Naive thymus-derived CD4-positive, alpha-beta T cell (primary cell): Measurements from ENCODE around the gene HIRA. TPM values are rescaled to one million over a fixed set of nuclear protein-coding genes. Genes with fewer than 3 reads are reported as not detected.
"Not testable (repeated sequence)": the region's sequence is repeated elsewhere in the genome, so short reads cannot be mapped to it uniquely, and the experiment has no call there.

ENCODE experiments used
- ATAC-seq: fragments of 150-1000 bp; cut with Tn5 transposase; 2 replicates; pipeline ENCODE4 v1.10.0; 2021; ENCODE audit warnings: mild to moderate bottlenecking, moderate library complexity
- CTCF ChIA-PET: fragments of 350-600 bp; sonication (Branson Sonifier 250); formaldehyde crosslinking; loops from one replicate; lab custom pipeline; 2021; ENCODE audit warnings: antibody characterized with exemption; lab: Charles Lee
- POLR2A ChIA-PET: fragments of 350-600 bp; sonication (Branson Sonifier 250); formaldehyde crosslinking; loops from one replicate; lab custom pipeline; 2021; ENCODE audit warnings: antibody characterized with exemption, inconsistent platforms; lab: Charles Lee
- DNase-seq, 9 donors: peaks; one replicate each; pipeline versions ENCODE4 v3.0.0 to v3.0.0-alpha.2; 2020 to 2022; ENCODE audit warnings: mixed read lengths in 1 of 9
- H3K27ac ChIP-seq: one replicate; pipeline ENCODE4 v1.7.0; 2013; ENCODE audit warnings: mild to moderate bottlenecking, low read depth, low read length, moderate library complexity
- H3K27me3 ChIP-seq, 2 donors: one replicate each; pipeline ENCODE4 v1.7.0; 2013; ENCODE audit warnings: low read length in 2 of 2, mild to moderate bottlenecking in 2 of 2, moderate library complexity in 2 of 2; ENCODE audit not compliant: control insufficient read depth in 2 of 2, insufficient read depth in 2 of 2
- H3K36me3 ChIP-seq, 3 experiments: 1 replicate in 2 of 3; 2 replicates in 1 of 3; pipeline ENCODE4 v1.7.0; 2013; ENCODE audit warnings: low read length in 3 of 3, mild to moderate bottlenecking in 3 of 3, moderate library complexity in 1 of 3; ENCODE audit not compliant: insufficient read depth in 3 of 3, control insufficient read depth in 2 of 3
- H3K4me1 ChIP-seq, 2 donors: one replicate each; pipeline ENCODE4 v1.7.0; 2013; ENCODE audit warnings: low read length in 2 of 2, mild to moderate bottlenecking in 2 of 2, moderate library complexity in 1 of 2; ENCODE audit not compliant: control insufficient read depth in 2 of 2, insufficient read depth in 2 of 2
- H3K4me3 ChIP-seq: 2 replicates; pipeline ENCODE4 v1.7.0; 2013; ENCODE audit warnings: mild to moderate bottlenecking, low read length
- H3K9me3 ChIP-seq, 3 experiments: 1 replicate in 2 of 3; 2 replicates in 1 of 3; pipeline ENCODE4 v1.7.0; 2013; ENCODE audit warnings: low read length in 3 of 3; ENCODE audit not compliant: control insufficient read depth in 2 of 3
- H3K27ac Mint-ChIP-seq, 9 donors: one replicate each; pipeline ENCODE4 v1.8.0; 2020 to 2022; ENCODE audit warnings: mixed read lengths in 9 of 9, mild to moderate bottlenecking in 8 of 9, moderate library complexity in 5 of 9, inconsistent platforms in 2 of 9
- H3K27me3 Mint-ChIP-seq, 5 donors: one replicate each; pipeline ENCODE4 v1.8.0; 2021 to 2022; ENCODE audit warnings: mixed read lengths in 5 of 5, mild to moderate bottlenecking in 1 of 5
- H3K36me3 Mint-ChIP-seq, 5 donors: one replicate each; pipeline ENCODE4 v1.8.0; 2020 to 2022; ENCODE audit warnings: mixed read lengths in 5 of 5, mild to moderate bottlenecking in 3 of 5, inconsistent platforms in 1 of 5
- H3K4me1 Mint-ChIP-seq, 7 donors: one replicate each; pipeline ENCODE4 v1.8.0; 2020 to 2022; ENCODE audit warnings: mixed read lengths in 7 of 7, mild to moderate bottlenecking in 3 of 7, inconsistent platforms in 1 of 7
- H3K4me3 Mint-ChIP-seq, 10 donors: one replicate each; pipeline ENCODE4 v1.8.0; 2020 to 2022; ENCODE audit warnings: mild to moderate bottlenecking in 10 of 10, mixed read lengths in 10 of 10, moderate library complexity in 6 of 10, inconsistent platforms in 2 of 10
- H3K9me3 Mint-ChIP-seq, 11 donors: one replicate each; pipeline ENCODE4 v1.8.0; 2020 to 2022; ENCODE audit warnings: mixed read lengths in 11 of 11, mild to moderate bottlenecking in 4 of 11, inconsistent platforms in 1 of 11, moderate library complexity in 1 of 11
- intact Hi-C, 2 donors: fragments of 100-400 bp; cut with micrococcal nuclease; formaldehyde crosslinking; loops; one replicate each; pipeline ENCODE4 v1.15.1; 2023
- polyA plus RNA-seq, 2 donors: library from polyadenylated mRNA; unstranded; fragments of 300-500 nt; fragmentation: Illumina TruSeq; gene quantifications; one replicate each; pipeline ENCODE4 v1.2.3, GENCODE V29; 2021
- total RNA-seq, 6 experiments: library from RNA in 5 of 6; stranded (reverse) in 5 of 6; gene quantifications; 1 replicate in 5 of 6; 2 replicates in 1 of 6; pipeline ENCODE4 v1.2.3 and lab custom pipeline; 2021 to 2026

Gene HIRA
- total and polyA plus RNA-seq, 7 experiments from 2014 or later, result 2.8 to 42.3 (median 22.5) TPM

DNA sequence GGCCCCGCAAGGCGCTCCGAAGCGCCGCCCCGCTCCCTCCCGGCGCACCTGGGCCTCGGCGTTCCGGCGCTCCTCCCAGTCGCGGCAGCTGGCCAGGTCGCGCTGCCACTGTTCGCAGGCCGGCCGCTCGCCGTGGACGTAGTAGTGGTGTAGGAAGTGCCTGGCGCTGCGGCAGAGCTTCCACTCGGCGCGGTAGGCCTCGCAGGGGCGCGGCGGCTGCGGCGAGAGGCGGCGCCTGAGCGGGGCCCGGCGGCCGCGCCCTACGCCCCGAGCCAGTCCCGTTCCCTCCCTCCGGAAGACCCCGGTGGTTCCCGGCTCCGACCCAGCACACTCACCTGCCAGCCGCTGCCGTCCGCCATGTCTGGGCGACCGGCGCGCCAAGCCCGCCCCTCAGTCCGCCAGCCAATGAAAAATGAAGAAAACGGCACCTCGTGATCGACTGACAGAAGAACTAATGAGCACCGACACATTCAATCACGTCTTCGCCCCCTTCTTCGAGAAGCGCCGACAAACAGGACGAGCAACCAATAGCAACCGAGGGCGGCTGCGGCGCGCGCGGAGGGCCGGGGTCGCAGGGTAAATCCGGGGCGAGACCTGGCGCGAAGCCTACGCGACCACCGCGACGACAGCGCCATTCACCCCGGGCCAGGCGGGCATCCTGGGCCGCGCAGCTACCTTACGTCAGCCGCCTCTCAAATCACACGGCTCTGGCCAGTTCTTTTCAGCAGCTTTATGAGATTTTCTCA is 16.0 kb upstream of the HIRA start, which contains the start of gene C22orf39:
Gene C22orf39, minus strand, starts transcription at position 382 of the 746 bp plus-strand sequence. Its CDS starts 23 bp downstream, at position 359.
- Histone ChIP-seq H3K4me3 (peak within 1 kb of the TSS; percentile 65), H3K27ac (peak within 1 kb of the TSS; percentile 81), H3K4me1 (peaks cover 18 to 26% of the 10 kb centered on the region in 2 donors), H3K27me3 (no peaks in the 10 kb centered on the region), H3K9me3 (no peaks in the 10 kb centered on the region), H3K36me3 (peaks cover 0 to 29% (median 0%) of the 10 kb centered on the region in 3 experiments)
- H3K27ac Mint-ChIP-seq, result peak within 1 kb of the TSS; percentile 84 to 97 (median 94)
- DNase-seq (peak; percentile 69 to 93 (median 90)), ATAC-seq (peak; percentile 94)
- H3K36me3 Mint-ChIP-seq, result peaks cover 4 to 16% (median 5%) of the 10 kb centered on the region in 5 donors
- peak within 1 kb of the TSS; percentile 84 to 99 (median 92) for H3K4me3 Mint-ChIP-seq
- ChIA-PET POLR2A (interaction anchor here (1.0 to 3.3 kb wide), 12 partner anchors 8 to 332 kb away, joined by 3 to 41 read pairs (median 4); partner anchors contain the start of genes CDC45, HIRA, MRPL40 and UFD1), CTCF (interaction anchor here (0.6 kb wide), 1 partner anchor 34 kb away, joined by 3 read pairs; no protein-coding TSS in a partner anchor)
- peaks cover 21 to 61% (median 48%) of the 10 kb centered on the region in 7 donors for H3K4me1 Mint-ChIP-seq
- no peaks in the 10 kb centered on the region for H3K9me3 Mint-ChIP-seq
- intact Hi-C loops, result loop anchor here (1.0 to 5.0 kb wide), 9 partner anchors 15 to 325 kb away; partner anchors contain the start of genes DGCR2 (in 2 of the 2), MRPL40 (in 2 of the 2) and ESS2 (in 1 of the 2)
- H3K27me3 Mint-ChIP-seq, result no peaks in the 10 kb centered on the region

DNA sequence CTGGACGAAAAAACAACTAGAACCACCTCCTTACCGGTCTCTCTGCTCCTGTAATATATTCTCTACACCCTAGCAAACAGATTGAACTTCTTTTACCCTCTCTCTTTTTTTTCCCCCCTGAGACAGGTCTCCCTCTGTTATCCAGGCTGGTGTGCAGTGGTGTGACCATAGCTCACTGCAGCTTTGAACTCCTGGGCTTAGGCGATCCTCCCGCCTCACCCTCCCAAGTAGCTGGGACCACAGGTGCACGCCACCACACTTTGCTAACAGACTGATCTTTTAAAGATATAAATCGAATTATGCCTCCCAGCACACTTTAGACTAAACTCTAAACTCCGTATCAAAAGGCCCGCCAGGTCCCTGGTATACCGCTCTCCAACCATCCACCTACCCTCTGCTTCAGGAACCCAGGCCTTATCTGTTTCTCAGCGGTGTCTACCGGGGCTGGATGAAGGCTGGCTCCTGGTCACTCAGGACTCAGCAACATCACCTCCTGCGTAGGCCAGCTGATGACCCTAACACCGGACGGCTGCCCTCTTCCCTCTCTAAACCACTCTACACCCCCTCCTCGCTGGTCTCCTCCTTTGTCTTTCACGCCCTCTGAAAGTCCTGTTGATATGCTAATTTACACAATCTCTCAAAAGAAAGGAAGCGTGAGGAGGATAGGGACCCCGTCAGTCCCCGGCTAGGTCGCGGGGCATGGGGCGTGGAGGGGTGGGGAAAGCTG is 15.2 kb upstream of the HIRA start:
- Histone ChIP-seq H3K4me3 (peak overlapping the region; percentile 65), H3K27me3 (no peaks in the 10 kb centered on the region), H3K36me3 (peaks cover 0 to 24% (median 0%) of the 10 kb centered on the region in 3 experiments), H3K27ac (peak overlapping the region; percentile 81), H3K9me3 (no peaks in the 10 kb centered on the region), H3K4me1 (peaks cover 18 to 26% of the 10 kb centered on the region in 2 donors)
- H3K27me3 Mint-ChIP-seq, result no peaks in the 10 kb centered on the region
- POLR2A ChIA-PET, result interaction anchor here (0.6 to 3.3 kb wide), 13 partner anchors 9 to 331 kb away, joined by 3 to 41 read pairs (median 4); partner anchors contain the start of genes CDC45, HIRA, MRPL40 and UFD1
- H3K4me1 Mint-ChIP-seq, result peaks cover 24 to 64% (median 53%) of the 10 kb centered on the region in 7 donors
- peak overlapping the region; percentile 84 to 99 (median 92) for H3K4me3 Mint-ChIP-seq
- H3K36me3 Mint-ChIP-seq, result peaks cover 2 to 18% (median 5%) of the 10 kb centered on the region in 5 donors
- intact Hi-C loops, result loop anchor here (1.0 to 5.0 kb wide), 9 partner anchors 14 to 324 kb away; partner anchors contain the start of genes DGCR2 (in 2 of the 2), MRPL40 (in 2 of the 2) and ESS2 (in 1 of the 2)
- no peaks in the 10 kb centered on the region for H3K9me3 Mint-ChIP-seq
- CTCF ChIA-PET, result no interaction called here
- no peak for ATAC-seq
- peak in 3 of 9 donors; percentile 6 to 13 (median 12) for DNase-seq
- peak overlapping the region; percentile 84 to 97 (median 94) for H3K27ac Mint-ChIP-seq

- not testable (repeated sequence) for H3K9me3 ChIP-seq, H3K27me3 ChIP-seq, H3K9me3 Mint-ChIP-seq, H3K27me3 Mint-ChIP-seq, H3K4me3 ChIP-seq, DNase-seq, ATAC-seq
- peaks cover 28 to 64% (median 55%) of the 10 kb centered on the region in 7 donors for H3K4me1 Mint-ChIP-seq
- Histone ChIP-seq H3K36me3 (peaks cover 0 to 22% (median 0%) of the 10 kb centered on the region in 3 experiments), H3K4me1 (peaks cover 18 to 26% of the 10 kb centered on the region in 2 donors), H3K27ac (peak overlapping the region; percentile 81)
- peak overlapping the region in 8 of 9 donors; percentile 13 to 77 (median 51) for H3K27ac Mint-ChIP-seq
- ChIA-PET CTCF (interaction anchor here (0.6 to 1.1 kb wide), 3 partner anchors 10 to 1355 kb away, joined by 3 to 4 read pairs (median 3); partner anchors contain the start of gene CDC45), POLR2A (interaction anchor here (1.0 to 1.6 kb wide), 6 partner anchors 10 to 184 kb away, joined by 3 to 10 read pairs (median 4); partner anchors contain the start of genes CDC45, HIRA and MRPL40)
- intact Hi-C loops, result loop anchor here in 1 of 2 donors (5.0 kb wide), 1 partner anchor 323 kb away; the partner anchor contains the start of gene DGCR2
- H3K36me3 Mint-ChIP-seq, result peaks cover 0 to 16% (median 5%) of the 10 kb centered on the region in 5 donors
- peak overlapping the region in 8 of 10 donors; percentile 19 to 46 (median 34) for H3K4me3 Mint-ChIP-seq
Observed at GRCh38 chr22:19445279-19445982, 13.9 kb upstream of the HIRA start.

DNA sequence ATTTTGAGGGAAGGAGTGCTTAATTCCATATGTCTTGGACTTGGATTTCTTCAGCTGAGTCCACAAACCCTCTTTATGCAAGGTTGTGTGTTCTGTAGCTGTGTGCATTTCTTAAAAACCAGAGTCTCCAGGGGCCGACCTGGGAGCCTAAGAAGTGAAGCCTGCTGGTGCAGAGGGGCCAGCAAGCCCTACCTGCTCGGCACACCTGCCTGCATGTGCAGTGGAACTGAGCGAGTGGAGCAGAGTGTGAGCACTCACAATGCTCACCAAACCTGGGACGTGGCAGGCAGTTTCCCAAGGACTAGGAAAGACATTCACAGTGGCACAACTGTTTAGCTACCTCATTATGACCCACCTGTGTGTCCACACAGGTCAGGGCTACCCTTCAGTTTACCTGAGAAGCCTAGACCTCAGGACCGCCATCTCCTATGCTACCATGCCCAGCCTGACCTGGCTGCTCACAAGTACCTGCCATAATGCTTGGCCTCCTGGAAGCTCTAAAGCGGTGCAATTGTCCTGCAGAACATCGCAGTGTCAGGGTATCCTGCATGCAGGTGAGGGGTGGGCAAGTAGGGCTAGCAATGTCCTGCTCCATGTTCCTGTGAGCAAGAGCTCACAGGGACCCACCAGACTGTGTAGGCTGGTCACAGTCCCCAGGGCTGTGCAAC is 12.1 kb upstream of the HIRA start:
- Mint-ChIP-seq H3K27me3 (no peaks in the 10 kb centered on the region), H3K4me1 (peaks cover 32 to 59% (median 52%) of the 10 kb centered on the region in 7 donors), H3K4me3 (peak overlapping the region in 1 of 10 donors; percentile 39), H3K27ac (peak overlapping the region in 3 of 9 donors; percentile 2 to 65 (median 58)), H3K36me3 (peaks cover 0 to 18% (median 5%) of the 10 kb centered on the region in 5 donors), H3K9me3 (no peaks in the 10 kb centered on the region)
- Histone ChIP-seq H3K9me3 (no peaks in the 10 kb centered on the region), H3K27ac (no peak overlapping the region), H3K27me3 (no peaks in the 10 kb centered on the region), H3K36me3 (peaks cover 0 to 24% (median 0%) of the 10 kb centered on the region in 3 experiments), H3K4me1 (peaks cover 14 to 20% of the 10 kb centered on the region in 2 donors), H3K4me3 (no peak overlapping the region)
- DNase-seq (no peak), ATAC-seq (no peak)
- ChIA-PET CTCF (interaction anchor here (1.0 kb wide), 1 partner anchor 10 kb away, joined by 10 read pairs; no protein-coding TSS in a partner anchor), POLR2A (interaction anchor here (0.9 to 1.4 kb wide), 3 partner anchors 9 to 29 kb away, joined by 3 to 8 read pairs (median 4); partner anchors contain the start of genes HIRA and MRPL40)
- intact Hi-C loops, result no loop called here

DNA sequence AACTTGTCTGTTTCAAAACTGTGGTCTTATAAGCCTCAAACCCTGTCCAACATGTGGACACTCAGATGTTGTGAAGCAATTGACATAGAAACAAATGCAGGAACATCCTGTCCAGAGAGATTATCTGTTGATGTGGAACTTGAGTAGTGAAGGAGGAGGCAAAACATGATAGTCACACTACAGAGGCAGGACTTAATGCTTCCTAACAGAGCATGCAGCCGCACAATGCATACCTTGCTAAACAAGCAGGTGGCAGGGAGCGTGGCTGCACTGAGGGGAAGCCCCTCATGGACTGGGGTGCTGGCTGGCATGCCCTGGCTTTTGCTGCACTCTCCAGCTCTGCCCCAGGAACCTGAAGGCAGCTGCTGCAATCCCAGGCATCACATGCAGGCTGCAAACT is 10.6 kb upstream of the HIRA start:
- H3K9me3 Mint-ChIP-seq, result no peaks in the 10 kb centered on the region
- intact Hi-C loops, result no loop called here
- peaks cover 0 to 17% (median 5%) of the 10 kb centered on the region in 5 donors for H3K36me3 Mint-ChIP-seq
- ATAC-seq (no peak), DNase-seq (no peak)
- H3K27ac Mint-ChIP-seq, result peak overlapping the region in 1 of 9 donors; percentile 7
- no peaks in the 10 kb centered on the region for H3K9me3 ChIP-seq
- no peaks in the 10 kb centered on the region for H3K27me3 Mint-ChIP-seq
- peaks cover 8 to 14% of the 10 kb centered on the region in 2 donors for H3K4me1 ChIP-seq
- H3K27me3 ChIP-seq, result no peaks in the 10 kb centered on the region
- peaks cover 29 to 48% (median 44%) of the 10 kb centered on the region in 7 donors for H3K4me1 Mint-ChIP-seq
- ChIA-PET POLR2A (no interaction called here), CTCF (no interaction called here)
- H3K36me3 ChIP-seq, result peaks cover 0 to 24% (median 0%) of the 10 kb centered on the region in 3 experiments
- H3K27ac ChIP-seq, result no peak overlapping the region
- no peak overlapping the region for H3K4me3 Mint-ChIP-seq
- no peak overlapping the region for H3K4me3 ChIP-seq
